GM20000 (cell line): ENCODE measurements around the gene BAIAP2.

Experiments
- DNase-seq: peaks from one replicate; pipeline ENCODE4 v3.0.0; 2012; ENCODE audit warnings: low spot score
- CTCF ChIP-seq: IDR thresholded peaks from 2 replicates; pipeline ENCODE4 v1.5.1; 2012; ENCODE audit warnings: mild to moderate bottlenecking, control low read depth; ENCODE audit errors: extremely low read depth, missing control alignments

The BAIAP2 gene

DNA sequence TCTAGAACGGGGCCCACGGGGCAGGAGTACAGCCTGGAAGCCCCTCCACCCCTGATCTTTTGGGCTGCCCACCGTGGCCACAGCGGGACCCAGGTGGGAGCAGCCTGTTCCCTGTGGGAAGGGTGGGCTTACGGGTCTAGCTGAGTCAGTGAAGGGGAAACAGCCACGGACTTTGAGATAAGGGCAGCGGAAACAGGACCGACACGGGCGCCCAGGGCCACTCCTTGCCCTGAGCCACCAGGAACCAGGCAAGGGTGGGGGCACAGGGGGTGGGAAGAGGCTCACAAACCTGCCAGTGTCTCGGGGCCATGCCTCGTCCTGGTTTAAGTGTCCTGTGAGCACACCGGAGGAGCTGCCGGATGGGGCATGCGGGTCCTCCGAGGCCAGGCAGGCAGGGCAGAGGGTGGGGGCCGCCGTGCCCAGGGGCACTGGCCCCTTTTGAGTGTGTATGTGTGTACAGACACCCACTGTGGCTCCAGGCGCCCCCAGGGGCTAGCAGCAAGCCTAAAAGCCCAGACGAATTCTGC lies 82.8 kb downstream of the BAIAP2 start:
- TF ChIP-seq CTCF = no peak

DNA sequence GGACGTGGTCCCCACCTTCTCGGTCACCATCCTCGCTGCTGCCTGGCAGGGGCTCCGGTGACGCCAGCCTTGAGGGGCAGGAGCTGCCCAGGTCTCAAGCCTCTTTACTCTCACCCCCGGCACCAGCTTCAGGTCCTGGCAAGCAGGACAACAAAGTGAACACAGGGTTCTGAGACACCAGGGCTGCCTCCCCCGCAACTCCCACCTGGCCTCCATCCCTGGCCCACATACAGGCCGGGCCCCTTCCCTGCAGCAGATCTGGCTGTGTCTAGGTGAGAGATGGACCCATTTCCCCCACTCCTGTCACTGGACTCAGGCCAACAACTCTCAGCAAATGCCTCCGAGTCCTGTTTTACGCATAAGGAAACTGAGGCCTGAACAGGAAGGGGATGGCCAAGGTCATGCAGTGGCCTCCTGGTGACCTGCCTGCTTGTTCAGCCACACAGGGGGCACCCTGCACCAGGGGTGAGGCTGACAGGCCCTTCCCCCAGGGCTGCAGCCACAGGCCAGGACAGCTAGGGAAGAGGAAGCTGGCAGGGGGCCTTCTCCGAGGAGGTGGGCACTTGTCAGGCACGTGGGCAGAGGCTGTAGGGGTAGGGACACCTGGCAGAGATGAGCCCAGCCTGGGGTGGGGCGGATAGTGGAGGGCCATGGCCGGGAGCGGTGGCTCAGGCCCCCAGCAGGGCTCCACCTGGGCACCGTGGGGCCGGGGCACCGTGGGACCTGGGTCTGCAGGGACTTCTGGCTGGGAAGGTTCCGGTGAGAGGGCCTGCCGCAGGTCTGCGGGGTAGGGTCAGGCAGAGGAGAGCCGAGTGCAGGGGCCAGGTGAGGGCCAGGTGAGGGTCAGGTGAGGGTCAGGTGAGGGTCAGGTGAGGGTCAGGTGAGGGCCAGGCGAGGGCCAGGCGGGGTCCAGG lies 83.6 kb downstream of the BAIAP2 start:
- no peak for DNase-seq
- TF ChIP-seq CTCF = no peak

More for the DNA sequence above, 82.8 kb downstream of the BAIAP2 start:
- no peak for DNase-seq

GRCh38 chr17:81119223-81120148 lies 84.5 kb downstream of the BAIAP2 start:
- no peak for TF ChIP-seq CTCF
- peak; percentile 91 for DNase-seq

- no peak for DNase-seq
- TF ChIP-seq CTCF = no peak
Measured at GRCh38 chr17:81120149-81120484, 85.2 kb downstream of the BAIAP2 start.

GRCh38 chr17:81120695-81121621 lies 86.0 kb downstream of the BAIAP2 start:
- TF ChIP-seq CTCF = no peak
- no peak for DNase-seq

DNA sequence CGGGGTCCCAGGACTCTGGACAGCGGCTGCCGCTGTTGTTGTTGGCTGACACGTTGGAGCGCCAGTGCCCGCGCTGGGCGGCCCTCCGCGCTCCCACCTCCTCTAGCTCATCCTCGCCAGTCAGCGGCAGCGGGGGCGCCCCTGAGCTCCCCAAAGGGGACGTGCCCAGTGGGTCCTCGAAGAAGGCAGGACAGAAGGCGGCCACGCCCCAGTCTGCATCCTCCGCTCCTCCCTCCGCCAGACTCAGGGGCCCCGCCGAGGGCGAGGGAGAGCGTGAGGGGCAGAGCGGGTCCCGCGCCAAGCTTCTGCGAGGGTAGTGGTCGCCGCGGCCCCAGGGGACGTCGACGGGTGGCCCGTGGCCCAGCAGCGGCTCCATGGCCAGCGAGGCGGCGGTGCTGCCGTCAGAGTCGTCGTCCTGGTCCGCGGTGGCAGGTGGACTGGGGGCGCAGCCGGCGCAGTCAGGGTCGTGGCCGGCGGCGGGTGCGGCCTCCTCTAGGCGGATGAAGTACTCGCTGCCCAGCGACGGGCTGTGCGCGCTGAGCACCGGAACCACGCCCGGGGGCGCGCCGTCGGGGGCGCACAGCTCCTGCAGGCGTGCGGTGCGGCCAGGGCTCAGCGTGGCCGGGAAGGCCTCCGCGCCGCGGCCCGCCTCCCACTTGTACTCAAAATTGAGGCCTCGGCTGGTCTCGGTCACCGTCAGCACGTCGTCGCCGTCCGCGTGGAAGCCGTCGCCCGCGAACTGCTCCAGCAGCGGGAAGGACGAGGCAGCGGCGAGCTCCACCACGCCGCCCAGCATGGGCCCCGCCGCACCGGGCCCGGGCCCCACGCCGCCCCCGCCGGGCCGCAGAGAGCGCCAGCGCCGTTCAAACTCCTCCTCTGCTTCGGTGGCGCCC lies 87.1 kb downstream of the BAIAP2 start:
- TF ChIP-seq CTCF = no peak
- DNase-seq = no peak
